ENCODE data around the gene FXYD6.
"Not testable (repeated sequence)": the region's sequence is repeated elsewhere in the genome, so short reads cannot be mapped to it uniquely, and the experiment has no call there.

The FXYD6 gene

GRCh38 chr11:117868088-117868487, 8.4 kb downstream of the FXYD6 start:
- DNase-seq, result no peak

GRCh38 chr11:117866526-117866925, 9.9 kb downstream of the FXYD6 start:
- DNase-seq, result no peak

GRCh38 chr11:117865546-117865945, 10.9 kb downstream of the FXYD6 start:
- DNase-seq, result not testable (repeated sequence)

GRCh38 chr11:117863383-117863782, 13.1 kb downstream of the FXYD6 start:
- DNase-seq, result no peak

GRCh38 chr11:117862753-117863152, 13.7 kb downstream of the FXYD6 start:
- DNase-seq, result no peak

- DNase-seq, result no peak
Measured at GRCh38 chr11:117862019-117862725, 14.3 kb downstream of the FXYD6 start.

GRCh38 chr11:117861151-117862018, 15.1 kb downstream of the FXYD6 start:
- no peak for DNase-seq

- DNase-seq, result no peak
Measured at GRCh38 chr11:117860139-117860538, 16.3 kb downstream of the FXYD6 start.

GRCh38 chr11:117859488-117860112, 16.9 kb downstream of the FXYD6 start:
- no peak for DNase-seq

- no peak for DNase-seq
Measured at GRCh38 chr11:117859061-117859460, 17.4 kb downstream of the FXYD6 start.

- no peak for DNase-seq
Measured at GRCh38 chr11:117857734-117858414, 18.6 kb downstream of the FXYD6 start.

GRCh38 chr11:117855912-117856651, 20.4 kb downstream of the FXYD6 start:
- DNase-seq, result no peak

- no peak for DNase-seq
Measured at GRCh38 chr11:117855186-117855845, 21.1 kb downstream of the FXYD6 start.

- DNase-seq, result no peak
Measured at GRCh38 chr11:117852309-117852708, 24.1 kb downstream of the FXYD6 start.

GRCh38 chr11:117851852-117852251, 24.6 kb downstream of the FXYD6 start:
- DNase-seq, result no peak

- DNase-seq, result peak; percentile 76
Measured at GRCh38 chr11:117851106-117851505, 25.4 kb downstream of the FXYD6 start.

GRCh38 chr11:117849781-117850414, 26.6 kb downstream of the FXYD6 start:
- no peak for DNase-seq

GRCh38 chr11:117843666-117844484, 32.6 kb downstream of the FXYD6 start:
- peak; percentile 53 for DNase-seq

GRCh38 chr11:117842131-117842941, 34.1 kb downstream of the FXYD6 start:
- no peak for DNase-seq

Data from fibroblast of skin of right quadriceps (primary cell).